GM19395 (cell line): ENCODE data around the gene AP2A2.
"Not testable (repeated sequence)": the region's sequence is repeated elsewhere in the genome, so short reads cannot be mapped to it uniquely, and the experiment has no call there.

Source experiments
- ATAC-seq: cut with Tn5 transposase; IDR thresholded peaks from one replicate; pipeline ENCODE4 v1.9.1; 2021; ENCODE audit warnings: mild to moderate bottlenecking, moderate library complexity; ENCODE audit not compliant: unreplicated experiment

Gene AP2A2

DNA sequence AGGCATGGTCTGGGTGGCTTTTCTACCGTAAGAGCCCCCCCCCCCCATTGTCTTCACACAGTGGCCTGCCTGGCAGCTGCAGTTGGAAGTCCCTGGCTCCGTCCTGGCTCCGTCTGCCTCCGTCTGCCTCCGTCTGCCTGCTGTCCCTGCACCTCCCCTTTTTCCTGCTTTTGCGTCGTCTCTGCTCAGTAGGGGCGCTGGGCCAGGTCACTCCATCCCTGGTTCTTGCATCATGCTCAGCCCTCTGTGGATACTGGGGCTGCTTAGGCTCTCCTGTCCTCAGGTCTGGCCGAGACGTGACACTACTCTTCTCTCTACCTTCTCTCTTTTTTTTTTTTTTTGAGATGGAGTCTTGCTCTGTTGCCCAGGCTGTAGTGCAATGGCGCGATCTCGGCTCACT is 27.8 kb downstream of the AP2A2 start:
- no peak for ATAC-seq

DNA sequence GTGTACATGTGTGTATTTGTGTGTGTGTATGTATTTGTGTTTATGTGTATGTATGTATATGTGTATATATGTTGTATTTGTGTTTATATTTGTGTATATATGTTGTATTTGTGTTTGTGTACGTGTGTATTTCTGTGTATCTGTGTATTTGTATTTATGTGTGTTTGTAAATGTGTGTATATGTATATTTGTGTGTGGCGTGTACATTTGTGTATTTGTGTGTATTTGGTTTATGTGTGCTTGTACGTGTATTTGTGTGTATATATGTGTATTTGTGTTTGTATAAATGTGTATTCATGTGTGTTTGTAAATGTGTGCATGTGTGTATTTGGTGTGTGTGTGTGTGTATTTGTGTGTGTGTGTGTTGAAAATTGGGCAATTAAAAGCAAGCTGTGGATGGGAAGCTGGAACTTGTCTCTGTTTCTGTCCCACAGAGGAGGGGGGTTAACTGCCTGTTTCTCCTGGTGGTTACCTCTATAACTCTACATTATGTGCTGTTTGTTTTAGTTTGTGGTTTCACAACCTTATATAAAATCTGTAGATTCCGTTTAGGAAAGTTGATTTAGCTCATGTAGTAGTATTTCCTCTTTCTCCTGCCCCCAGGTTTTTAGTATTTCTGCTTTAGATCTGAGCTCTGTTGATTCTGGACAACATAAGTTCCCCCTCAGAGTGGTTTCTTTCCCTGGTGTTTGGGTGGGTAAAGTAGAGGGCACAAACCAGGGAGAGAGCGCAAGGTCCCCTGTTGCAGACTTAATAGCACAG is 28.9 kb downstream of the AP2A2 start:
- no peak for ATAC-seq

DNA sequence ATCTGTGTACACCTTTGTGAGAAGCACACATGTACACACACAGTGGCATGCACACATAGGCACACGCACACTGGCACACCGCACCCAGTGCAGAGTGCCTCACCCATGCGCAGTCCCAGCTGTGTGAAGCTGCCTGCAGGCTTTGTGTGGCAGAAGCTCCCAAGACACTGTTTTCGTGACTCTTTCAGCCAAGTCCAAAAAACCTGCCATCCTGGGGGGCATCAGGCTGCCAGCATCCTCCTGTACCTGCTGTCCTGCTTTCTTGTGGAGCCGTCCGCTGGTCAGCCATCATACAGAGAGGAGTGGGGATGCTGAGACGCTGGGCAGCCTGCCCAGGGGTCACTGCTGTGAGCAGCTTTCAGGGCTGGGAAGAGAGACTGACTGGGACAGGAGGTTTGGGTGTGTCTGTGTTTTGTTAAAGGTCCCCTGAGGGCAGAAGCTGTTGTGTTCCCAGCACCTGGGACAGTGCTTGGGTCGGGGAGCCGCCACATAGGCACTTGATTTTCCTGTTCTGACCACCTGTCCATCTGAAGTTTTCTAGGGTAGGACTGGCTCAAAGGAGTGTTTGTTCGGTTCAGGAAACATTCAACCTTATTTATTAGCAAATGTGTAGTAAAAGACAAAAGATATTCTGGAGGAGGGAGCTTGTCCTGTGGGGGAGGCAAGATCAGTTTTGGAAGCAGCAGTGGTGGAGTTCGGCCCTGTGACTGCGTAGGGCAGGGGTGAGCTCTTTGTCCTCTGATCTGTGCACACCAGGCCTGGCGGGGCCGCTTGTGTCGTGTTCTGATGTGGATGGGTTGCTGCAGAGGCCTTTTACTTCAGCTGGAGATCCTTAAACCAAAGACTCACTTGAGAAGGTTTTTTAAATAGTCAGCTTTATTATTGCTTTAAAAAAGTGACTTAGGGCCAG is 29.7 kb downstream of the AP2A2 start:
- no peak for ATAC-seq

DNA sequence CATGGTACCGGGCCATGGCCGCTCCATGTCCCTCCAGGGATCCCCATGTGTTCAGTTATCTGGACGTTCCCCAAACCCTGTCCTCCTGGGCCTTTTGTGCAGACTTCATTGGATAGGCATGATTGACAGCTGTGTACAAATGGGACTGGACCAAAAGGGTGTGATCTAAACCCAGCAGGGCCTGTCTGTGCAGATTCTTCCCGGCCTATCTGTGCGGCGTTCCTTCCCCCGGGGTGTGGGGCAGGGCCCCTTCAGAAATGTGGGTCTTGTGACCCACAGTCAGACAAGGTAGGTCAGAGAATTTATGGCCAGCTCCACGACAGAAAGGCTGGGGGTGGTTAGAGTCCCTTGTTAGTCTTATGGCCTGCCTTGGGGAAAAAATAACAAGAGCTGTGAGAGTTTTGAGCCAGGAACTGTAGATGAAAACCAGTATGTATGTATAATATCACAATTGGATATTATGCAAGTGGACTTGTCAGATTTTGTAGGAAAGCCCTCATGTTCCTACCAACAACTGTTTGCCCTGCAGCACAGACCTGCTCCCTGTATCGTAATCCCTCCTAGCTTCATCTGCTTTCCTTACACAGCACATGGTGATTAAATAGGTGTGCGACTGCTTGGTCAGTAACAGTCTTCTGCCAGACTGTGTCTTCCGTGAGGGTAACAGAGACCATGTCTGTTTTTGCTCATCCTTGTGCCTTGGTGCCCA is 31.7 kb downstream of the AP2A2 start:
- no peak for ATAC-seq

DNA sequence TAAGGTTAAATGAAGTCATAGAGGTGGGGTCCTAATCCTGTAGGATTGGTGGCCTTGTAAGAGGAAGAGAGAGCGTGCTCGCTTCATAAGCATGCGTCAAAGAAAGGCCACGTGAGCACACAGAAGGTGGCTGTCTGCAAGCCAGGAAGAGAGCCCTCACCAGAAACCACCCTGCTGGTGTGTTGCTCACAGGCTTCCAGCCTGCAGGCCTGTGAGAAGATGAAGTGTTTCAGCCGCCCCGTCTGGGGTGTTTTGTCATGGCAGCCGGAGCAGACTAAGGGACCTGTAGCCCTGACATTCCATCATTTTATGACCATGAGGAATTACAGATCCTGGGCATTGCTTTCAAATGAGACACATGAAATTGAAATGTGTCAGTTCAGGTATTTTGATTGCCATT is 32.4 kb downstream of the AP2A2 start:
- ATAC-seq: no peak

DNA sequence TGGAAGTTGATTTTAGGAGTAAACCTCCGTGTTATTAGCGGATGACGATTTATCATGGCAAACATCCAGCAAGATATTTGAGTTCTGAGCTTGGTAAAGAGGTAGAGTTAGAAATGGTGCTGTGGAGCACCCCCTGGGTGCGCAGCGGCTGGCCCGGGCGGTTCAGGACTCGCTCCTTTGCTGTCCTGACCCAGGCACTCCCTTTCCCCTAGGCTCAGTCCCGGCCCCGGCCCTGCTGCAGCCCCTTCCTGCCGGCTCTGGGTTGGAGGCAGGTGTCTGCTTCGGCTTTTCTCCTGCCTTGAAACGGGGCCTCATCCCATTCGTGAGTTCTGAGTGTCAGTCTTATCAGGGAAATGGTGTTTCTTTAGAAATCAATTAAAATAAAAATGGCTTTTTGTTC is 33.4 kb downstream of the AP2A2 start:
- ATAC-seq: no peak

DNA sequence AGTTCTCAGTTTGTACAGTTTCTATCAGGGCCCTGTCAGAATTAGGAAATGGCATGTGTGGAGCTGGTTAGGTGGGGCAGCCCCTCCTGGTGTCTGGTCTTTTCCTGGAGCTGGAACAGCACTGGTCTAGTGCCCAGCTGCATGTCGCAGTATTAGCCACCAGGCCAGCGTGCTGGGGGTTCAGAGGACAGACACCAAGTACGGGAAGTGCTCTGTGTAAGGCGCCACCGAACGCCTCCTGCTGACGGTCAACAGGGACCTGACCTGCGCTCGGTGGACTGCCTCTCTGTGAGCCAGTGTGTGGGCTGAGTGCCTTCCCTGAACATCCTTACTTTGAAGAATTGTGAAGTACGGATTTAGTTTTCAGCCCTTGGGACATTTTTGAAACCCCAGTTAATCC is 33.9 kb downstream of the AP2A2 start:
- ATAC-seq: no peak

DNA sequence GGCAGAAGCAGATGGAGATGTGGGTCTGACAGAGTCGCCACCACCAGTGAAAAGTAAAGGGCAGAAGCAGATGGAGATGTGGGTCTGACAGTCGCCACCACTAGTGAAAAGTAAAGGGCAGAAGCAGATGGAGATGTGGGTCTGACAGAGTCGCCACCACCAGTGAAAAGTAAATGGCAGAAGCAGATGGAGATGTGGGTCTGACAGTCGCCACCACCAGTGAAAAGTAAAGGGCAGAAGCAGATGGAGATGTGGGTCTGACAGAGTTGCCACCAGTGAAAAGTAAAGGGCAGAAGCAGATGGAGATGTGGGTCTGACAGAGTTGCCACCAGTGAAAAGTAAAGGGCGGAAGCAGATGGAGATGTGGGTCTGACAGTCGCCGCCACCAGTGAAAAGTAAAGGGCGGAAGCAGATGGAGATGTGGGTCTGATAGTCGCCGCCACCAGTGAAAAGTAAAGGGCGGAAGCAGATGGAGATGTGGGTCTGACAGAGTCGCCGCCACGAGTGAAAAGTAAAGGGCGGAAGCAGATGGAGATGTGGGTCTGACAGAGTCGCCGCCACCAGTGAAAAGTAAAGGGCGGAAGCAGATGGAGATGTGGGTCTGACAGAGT is 35.7 kb downstream of the AP2A2 start:
- ATAC-seq: not testable (repeated sequence)

DNA sequence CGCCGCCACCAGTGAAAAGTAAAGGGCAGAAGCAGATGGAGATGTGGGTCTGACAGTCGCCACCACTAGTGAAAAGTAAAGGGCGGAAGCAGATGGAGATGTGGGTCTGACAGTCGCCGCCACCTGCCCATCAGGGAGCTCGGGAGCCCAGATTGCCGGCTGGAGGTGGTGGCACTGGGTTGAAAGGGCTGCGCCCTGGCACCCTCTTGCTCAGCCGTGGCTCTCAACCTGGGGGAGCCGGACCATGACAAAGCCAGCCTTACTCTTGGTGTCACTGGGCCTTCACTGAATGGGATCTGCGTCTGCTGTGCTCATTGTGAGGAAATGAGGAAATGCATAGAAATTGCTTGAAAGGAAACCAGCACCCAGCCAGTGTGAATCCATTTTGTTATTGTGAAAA is 36.3 kb downstream of the AP2A2 start:
- ATAC-seq: no peak

DNA sequence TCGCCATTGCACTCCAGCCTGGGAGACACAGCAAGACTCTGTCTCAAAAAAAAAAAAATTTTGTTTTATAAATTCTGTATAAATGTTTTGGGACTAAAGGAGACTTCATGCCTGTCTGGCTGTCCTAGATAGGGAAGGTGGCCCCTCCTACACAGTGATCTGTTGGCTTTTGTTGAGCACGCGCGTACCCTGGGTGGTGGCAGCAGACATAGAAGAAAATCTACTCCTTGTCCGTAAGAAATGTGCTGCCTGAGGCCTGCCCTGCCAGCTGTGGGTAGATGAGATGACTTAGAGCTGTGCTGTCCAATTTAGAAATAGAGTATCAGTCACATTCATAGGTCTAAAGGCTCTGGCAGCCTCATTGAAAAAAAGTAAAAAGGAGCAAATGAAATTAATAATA is 37.0 kb downstream of the AP2A2 start:
- ATAC-seq: no peak

DNA sequence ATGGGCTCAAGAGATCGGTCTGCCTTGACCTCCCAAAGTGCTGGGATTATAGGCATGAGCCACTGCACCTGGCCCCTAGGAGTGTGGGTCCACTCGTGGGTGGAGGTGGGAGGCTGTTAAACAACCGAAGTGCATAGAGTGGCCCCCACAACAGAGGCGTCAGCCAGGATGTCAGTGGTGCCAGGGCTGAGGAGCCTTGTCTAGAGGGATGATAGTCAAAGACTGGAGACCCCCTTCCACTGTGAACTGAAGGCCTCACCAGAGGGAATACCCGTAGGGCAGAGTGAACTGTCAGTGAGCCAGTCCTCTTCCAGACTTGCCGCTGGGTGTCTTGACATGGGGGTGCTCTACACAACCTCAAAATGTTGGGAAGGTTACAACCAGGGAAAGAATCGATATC is 38.2 kb downstream of the AP2A2 start:
- no peak for ATAC-seq

DNA sequence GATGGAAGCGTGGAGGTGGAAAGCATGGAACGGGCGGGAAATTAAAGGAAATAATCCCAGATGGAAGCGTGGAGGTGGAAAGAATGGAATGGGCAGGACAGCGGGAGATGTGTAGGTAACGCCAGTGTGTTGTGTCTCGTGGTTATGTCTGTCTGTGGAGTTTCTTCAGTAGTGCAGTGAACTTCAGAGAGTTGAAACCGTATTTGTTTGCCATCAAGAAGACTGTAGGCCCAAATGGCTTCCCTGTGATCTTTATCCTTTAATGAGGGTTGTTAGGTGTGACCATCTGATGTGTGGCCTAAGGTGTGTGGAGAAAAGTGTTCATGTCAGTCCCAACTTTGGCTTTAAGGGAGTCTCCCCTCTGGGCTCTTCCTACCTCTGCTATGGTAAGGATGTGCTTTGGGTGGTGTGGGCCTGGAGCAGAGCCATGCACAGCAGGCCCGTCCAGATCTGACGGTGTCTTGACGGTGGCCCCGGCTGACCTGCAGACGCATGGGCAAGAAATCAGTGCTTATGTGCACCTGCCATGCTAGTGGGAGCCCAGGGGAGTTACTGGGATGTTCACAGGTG is 39.6 kb downstream of the AP2A2 start:
- ATAC-seq: no peak

DNA sequence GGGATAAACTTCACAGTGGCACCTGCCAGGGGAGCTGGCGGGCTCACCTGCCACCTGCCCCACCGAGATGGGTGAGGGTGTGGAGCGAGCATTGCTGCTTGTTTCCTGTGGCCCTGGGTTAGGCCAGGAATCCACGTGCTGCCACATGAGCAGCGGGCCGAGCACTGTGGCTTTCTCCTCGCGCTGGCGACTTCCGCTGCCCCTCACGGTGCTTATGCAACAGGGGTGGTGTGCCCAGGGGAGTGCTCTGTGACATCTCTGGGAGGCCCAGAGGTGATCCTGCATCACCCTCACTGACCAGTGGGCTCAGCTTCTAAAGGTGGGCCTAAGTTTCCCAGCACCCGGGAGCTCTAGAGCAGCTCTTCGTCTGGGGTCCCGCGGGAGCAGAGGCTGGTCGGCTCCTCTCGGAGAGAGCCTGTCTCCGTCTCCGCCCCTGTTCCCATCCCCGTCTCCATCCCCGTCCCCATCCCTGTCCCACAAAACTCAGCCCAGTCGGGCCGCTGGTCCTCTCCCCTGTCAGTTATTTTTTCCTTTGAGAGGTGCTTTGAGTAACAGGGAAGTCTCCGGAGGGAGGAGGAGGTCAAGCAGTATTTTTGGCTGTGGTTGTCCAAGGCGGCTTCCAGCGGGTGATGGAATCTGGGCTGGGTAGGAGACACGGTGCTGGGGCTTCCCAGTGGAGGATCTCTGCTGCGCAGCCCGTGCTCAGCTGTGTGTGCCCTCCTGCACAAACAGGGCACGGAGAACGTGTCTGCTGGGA is 42.5 kb downstream of the AP2A2 start:
- ATAC-seq: no peak

DNA sequence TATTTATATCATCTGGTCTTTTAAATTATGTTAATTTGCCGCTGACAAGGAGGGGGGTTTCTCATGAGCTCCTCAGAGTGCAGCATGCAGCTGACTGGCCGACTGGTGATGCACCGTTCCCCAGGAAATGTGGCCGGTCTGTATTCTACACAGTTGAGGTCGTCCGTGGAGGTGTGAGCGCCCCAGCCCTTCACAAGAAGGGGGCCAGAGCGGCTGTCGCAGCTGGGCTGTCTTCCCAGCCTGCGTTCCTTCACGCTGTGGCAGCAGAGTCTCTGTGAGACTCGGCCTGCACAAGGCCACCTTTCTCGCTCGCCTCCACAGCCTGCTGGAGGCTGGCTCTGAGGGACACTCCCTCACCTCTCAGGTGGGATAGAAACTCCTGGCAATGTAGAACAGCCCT is 43.2 kb downstream of the AP2A2 start:
- ATAC-seq: no peak

DNA sequence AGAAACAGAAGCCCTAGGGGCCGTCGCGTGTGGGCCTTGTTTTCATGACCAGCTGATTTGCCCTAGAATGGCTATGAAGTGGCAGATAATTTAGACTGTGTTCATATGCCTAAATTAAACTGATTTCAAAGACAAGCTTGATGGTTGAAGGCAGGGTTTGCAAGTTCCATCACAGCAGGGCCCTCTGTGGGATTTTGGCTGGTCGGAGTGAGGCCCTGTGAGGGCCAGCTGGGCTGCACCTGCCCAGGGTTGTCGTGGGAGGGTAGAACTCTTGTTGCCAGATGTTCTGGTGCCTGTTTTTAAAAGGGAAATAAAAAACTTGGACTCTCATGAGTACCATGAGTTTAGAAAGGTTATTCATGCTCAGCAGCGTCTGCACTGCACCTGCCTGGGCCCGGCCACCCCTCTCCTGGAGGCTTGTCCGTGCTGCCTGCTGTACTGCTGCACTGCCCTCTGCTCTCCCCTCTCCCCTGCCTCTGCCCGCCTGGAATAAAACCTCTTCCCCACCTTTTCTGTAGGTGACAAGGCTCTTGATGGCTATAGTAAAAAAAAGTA is 44.1 kb downstream of the AP2A2 start:
- ATAC-seq: no peak

DNA sequence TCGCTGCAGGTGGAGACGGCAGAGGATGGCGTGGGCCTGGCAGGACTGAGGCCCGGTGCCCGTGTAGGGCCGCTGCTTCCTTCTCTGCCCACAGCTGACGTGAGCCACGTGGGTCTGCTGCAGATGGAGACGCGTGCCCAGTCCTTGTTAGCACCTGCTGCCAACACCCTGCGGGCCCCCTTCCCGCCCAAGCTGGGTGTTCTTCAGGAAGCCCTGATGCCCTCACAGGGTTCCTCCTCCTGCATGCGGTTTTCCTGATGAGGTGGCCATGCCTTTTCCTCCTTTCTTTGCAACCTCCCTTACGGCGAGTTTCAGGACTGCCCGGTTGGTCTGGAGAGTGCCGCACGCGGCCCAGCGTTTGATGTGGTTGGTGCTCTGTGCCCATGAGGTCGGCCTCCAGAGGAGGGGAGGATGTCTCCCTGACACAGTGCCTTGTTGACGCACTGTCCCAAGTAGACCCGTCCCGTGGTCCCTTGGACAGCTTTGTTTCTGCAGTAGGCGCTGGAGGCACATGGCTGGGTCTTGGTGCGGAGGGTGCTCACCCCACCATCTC is 44.7 kb downstream of the AP2A2 start:
- ATAC-seq: no peak

DNA sequence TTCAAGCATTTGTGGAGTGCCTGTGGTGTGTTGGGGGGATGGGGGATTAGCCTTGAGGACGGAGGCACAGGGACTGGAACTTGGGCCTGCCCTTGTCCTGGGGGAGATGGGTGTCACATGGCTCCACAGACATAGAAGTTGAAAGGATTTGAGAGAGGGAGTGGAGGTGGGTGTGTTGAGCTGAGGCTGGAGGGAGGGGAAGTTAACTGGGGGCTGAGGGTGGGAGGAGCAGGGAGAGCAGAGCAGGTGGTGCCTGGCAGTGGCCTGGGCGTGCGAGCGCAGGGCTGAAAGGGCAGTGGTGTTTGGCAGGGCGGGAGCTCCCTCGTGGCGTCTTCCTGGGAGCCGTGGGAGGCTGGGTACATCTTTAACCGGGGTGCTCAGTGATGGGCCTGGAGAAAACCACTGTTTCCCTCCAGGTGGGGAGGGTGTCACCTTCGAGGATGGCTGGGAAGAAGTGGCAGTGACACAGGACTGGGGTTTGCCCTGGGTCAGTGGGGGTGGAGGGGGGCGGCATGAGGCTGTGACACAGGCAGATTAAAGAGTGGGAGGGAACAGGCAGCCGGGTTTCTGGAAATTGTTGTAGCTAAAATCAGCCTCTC is 45.5 kb downstream of the AP2A2 start:
- ATAC-seq: no peak

DNA sequence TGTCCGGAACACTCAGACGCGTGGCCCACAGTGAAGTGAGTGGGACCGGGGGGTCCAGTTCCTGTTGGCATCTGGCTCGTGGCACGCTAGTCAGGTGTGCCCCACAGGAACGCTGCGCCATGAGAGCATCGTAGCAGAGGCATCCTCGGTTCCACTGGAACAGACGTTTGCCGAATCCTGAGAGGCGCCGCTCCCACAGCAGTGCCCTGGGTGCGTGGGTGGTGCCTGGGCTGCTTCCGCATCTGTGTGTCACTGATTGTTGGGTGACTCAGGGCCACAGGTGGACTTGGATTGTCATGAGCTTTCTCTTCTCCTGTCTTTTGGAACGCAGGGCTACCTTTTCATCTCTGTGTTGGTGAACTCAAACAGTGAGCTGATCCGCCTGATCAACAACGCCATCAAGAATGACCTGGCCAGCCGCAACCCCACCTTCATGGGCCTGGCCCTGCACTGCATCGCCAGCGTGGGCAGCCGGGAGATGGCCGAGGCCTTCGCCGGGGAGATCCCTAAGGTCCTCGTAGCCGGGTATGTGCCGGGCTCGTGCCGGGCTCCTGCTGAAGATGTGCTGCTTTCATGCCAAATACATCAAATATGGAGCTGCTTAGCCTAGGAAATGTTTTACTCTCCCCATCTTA is 46.2 kb downstream of the AP2A2 start:
- no peak for ATAC-seq
